GM19452 (cell line): ENCODE results near the gene SIAE.
"Not testable (repeated sequence)": the region's sequence is repeated elsewhere in the genome, so short reads cannot be mapped to it uniquely, and the experiment has no call there.

Experiments
- ATAC-seq: cut with Tn5 transposase; IDR thresholded peaks from one replicate; pipeline ENCODE4 v1.9.1; 2021; ENCODE audit not compliant: unreplicated experiment

The SIAE gene

GRCh38 chr11:124625504-124626168, 47.9 kb downstream of the SIAE start:
- ATAC-seq, result no peak

GRCh38 chr11:124623861-124624525, 49.5 kb downstream of the SIAE start:
- ATAC-seq, result no peak

DNA sequence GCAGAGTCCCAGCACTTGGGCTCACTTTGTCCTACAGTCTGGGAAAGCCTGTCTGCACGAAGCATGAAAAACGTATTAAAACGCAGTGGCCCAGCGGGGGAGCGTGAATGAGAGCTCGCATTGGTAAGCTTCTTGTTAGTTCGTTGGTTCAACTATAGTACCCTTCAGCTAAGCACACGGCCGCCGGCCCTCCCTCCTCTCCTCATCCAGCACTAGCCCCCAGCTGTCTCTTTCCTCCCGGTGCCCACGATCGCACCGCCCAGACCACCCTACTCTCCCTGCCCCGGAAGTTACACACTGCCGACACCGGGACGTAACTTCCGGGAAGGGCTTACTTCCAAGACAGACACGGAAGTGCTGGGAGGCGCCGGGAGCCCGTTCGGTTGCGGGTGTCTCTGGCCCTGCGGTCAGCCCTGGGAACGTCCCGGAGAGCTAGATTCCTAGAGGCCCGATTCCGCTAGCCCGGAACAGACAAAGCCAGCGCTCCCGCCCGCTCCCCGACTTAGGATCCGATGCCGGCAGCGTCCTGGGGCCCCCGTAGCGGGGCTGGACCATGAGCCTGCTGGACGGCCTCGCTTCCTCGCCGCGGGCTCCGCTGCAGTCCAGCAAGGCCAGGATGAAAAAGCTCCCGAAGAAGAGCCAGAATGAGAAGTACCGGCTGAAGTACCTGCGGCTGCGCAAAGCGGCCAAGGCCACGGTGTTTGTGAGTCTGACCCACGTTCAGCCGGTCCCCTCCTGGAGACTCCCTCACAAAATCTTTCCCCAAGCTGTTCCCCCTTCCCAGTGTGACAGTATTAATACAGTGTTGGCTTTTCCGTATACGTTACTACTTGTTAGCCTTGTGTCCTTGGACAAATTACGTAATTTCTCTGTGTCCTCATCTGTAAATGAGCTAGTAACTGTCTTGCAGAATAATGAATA, 50.7 kb downstream of the SIAE start, which contains the start of gene TBRG1:
TBRG1 (plus strand) TSS at position 334 of the 921 bp plus-strand sequence; CDS start at position 554, 220 bp downstream.
- peak; percentile 96 for ATAC-seq

GRCh38 chr11:124618863-124619262, 54.7 kb downstream of the SIAE start:
- ATAC-seq, result no peak

DNA sequence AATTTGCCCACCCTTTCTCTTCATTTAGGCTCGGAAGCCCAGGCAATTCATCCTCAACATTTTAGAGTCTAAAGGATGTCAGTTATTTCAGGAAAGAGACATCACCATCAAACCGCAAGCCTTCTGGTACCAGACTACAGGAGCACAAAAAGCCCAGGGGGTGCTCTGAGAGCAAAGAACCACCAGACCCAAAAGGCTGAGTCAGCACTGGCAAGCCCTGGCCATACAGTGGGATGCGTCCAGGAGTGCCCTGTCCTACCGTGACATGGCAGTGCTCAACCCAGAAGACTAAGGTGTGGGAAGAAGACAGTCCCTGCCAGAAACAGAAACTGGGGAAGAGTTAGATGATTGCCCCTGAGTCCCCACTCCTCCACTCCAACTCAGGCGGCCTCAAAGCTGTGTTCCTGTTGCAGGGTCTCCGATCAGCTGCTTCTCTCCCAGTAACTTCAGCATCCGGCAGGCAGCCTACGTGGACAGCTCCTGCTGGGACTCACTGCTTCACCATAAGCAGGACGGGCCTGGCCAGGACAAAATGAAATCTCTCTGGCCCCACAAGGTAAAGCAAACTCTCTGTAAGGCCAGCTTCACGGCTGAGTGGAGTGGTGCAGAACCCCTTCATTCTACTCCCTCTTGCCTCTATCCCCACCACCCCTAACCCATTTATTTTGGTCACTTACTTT, 60.8 kb downstream of the SIAE start:
- no peak for ATAC-seq

- ATAC-seq, result no peak
Measured at GRCh38 chr11:124612045-124612444, 61.5 kb downstream of the SIAE start.

DNA sequence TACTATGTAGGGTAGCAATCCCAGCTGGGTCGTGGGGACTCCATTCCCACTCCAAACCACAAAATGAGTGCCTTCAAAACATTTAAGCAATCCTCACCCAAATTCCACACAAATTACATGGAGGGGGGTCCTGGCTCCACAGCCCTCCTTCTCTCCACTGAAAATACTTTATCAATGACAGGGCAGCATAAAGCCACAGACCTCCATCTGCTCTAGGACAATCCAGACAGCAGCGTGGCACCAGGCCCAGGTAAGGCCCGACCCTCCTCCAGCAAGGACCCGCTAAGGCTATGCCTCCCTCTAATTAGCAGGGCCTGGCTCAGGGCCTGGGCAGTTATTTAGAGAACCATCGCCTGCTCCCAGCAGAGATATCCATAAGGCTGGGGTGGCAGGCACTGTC, 62.5 kb downstream of the SIAE start, which contains the start of gene PANX3:
PANX3 (plus strand) TSS at position 365 of the 400 bp plus-strand sequence. CDS start 129 bp downstream, outside the sequence.
- ATAC-seq, result no peak

DNA sequence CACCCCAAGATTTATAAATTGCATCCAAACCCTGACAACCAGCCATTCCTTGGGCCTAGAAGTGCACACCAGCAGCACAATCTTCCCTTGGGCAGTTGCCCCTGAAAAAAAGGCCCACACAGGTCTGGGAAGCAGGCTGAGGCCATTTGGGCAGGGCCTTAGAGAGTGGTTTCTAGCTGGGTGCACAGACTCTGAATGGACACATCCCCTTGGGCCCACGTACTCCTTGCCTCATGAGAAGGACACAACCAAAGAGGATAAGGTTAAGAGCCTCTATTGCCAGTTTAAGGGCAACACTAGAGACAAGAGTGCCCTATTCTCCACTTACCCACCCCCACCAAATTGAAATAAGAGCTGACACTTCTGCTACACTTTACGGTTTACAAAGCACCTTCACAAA, 63.2 kb downstream of the SIAE start:
- ATAC-seq, result no peak

DNA sequence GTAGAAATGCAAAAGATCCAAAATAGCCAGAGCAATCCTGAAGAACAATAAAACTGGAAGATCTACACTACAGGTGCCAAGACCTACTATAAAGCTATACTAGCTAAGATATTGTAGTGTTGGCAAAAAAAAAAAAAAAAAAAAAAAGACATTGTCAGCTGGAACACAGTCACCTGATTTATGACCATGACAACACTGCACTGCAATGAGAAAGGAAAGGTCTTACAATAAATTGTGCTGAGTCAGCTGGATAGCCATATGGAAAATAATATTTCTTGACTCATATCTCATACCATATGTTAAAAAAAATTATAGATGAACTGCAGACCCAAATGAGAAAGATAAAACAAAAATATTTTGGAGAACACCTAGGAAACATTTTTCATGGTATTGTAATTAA, 65.4 kb downstream of the SIAE start:
- no peak for ATAC-seq

DNA sequence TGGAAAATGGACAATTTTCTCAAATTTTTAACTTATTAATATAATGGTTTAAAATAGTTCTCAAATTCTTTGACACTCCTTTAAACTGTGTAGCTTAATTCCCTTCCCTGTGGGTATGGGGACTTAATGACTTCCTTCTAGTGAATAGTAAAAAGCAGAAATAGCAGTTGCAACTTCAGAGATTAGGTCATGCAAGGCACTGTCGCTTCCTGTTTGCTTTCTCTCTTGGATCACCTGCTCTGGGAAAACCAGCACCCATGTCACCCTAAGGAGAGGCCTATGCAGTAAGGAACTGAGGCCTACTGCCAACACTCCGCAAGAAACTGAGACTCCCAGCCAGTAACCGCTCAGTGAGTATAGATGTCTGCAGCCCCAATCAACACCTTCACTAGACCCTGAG, 67.8 kb downstream of the SIAE start:
- no peak for ATAC-seq

GRCh38 chr11:124602723-124603122, 70.8 kb downstream of the SIAE start:
- ATAC-seq, result not testable (repeated sequence)

- ATAC-seq, result no peak
Measured at GRCh38 chr11:124602193-124602592, 71.3 kb downstream of the SIAE start.

DNA sequence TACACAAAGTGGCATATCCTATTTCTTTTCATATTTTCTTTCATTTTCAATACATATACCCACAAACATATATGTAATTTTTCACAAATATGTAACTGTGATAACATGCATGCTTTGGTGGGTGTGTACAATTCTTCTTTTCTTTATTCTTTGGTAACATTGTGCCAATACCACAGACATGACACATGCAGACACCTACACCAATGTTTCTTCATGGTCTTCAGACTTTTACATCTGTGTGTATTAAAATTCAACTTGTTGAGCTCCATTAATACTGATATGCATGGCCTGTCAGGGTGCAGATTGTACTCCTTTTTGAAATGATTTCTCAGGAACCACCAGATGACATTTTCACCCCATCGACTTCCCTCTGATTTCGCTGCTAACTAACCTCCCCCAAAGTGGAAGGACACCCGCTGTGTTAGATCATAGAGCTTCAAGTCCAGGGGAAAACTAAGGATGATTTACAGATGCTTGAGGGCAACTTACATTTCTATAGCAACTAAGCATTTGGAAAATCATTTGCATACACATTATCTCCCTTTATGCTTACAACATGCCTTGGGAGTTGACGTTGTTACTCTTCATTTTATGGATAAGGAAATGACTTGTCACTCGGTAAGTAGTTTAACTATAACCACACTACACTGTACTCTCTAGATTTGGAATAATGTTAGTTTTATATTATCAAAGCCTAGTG, 72.8 kb downstream of the SIAE start:
- ATAC-seq, result no peak

DNA sequence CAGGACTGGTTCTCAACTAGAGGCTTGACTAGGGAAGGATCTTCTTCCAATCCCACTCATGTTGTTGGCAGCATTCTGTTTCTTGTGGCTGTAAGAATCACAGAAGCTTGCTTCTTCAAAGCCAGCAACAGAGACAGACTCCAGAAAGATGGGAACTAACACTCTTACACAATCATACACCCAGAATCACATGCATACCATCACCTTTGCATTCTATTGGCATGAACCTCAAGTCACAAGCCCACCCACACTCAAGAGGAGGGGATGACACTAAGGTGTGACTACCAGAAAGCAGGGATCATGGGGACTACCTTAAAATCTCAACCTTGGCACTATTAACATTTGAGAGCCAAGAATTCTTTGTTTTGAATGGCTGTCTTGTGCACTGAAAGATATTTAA, 75.9 kb downstream of the SIAE start:
- ATAC-seq, result no peak

GRCh38 chr11:124595302-124595701, 78.2 kb downstream of the SIAE start:
- no peak for ATAC-seq

- no peak for ATAC-seq
Measured at GRCh38 chr11:124592627-124593026, 80.9 kb downstream of the SIAE start.

GRCh38 chr11:124591430-124591829, 82.1 kb downstream of the SIAE start:
- no peak for ATAC-seq

DNA sequence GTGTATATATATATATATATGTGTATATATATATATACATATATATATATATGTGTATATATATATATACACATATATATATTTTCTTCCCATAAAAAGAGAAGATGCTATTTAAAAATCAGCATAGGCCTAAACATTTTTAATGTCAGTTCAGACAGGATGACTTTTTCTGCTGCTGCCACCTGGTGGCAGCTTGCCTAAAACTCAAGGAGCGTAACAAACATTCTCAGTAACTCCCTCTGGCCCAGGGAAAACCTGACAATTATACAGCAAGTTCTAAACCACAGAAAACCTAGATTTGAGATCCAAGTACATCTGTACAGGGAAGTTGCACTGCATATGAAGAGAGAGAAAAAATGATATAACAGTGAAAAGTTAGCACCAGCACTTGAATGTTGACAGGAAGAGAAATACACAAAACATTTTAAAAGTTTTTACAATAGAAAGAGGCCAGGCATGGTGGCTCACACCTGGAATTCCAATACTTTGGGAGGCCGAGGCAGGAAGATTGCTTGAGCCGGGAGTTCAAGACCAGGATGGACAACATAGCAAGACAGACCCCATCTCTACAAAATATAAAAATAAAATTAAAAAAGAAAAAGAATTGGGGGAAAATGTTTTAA, 87.2 kb downstream of the SIAE start:
- ATAC-seq, result peak; percentile 71

GRCh38 chr11:124584681-124585372, 88.7 kb downstream of the SIAE start:
- no peak for ATAC-seq
